CD4-positive, alpha-beta memory T cell (primary cell): Measurements from ENCODE around the gene NRXN2. TPM values are rescaled to one million over a fixed set of nuclear protein-coding genes. Genes with fewer than 3 reads are reported as not detected.

ENCODE experiments used
- CTCF ChIA-PET: fragments of 350-600 bp; sonication (Branson Sonifier 250); formaldehyde crosslinking; loops from one replicate; lab custom pipeline; 2021; ENCODE audit warnings: inconsistent platforms; ENCODE audit not compliant: partially characterized antibody; lab: Charles Lee
- POLR2A ChIA-PET: fragments of 350-600 bp; sonication (Branson Sonifier 250); formaldehyde crosslinking; loops from one replicate; lab custom pipeline; 2021; ENCODE audit not compliant: partially characterized antibody; lab: Charles Lee
- DNase-seq, 5 donors: peaks; one replicate each; pipeline versions ENCODE4 v3.0.0 to v3.0.0-alpha.2; 2020 to 2022; ENCODE audit warnings: mixed read lengths in 1 of 5
- H3K27ac ChIP-seq: one replicate; pipeline ENCODE4 v1.7.0; 2013; ENCODE audit warnings: low read depth, low read length
- H3K27me3 ChIP-seq: 2 replicates; pipeline ENCODE4 v1.7.0; 2013; ENCODE audit warnings: mild to moderate bottlenecking, low read length, moderate library complexity; ENCODE audit not compliant: insufficient read depth
- H3K36me3 ChIP-seq: 2 replicates; pipeline ENCODE4 v1.7.0; 2013; ENCODE audit warnings: mild to moderate bottlenecking, low read length, moderate library complexity; ENCODE audit not compliant: insufficient read depth
- H3K4me1 ChIP-seq: 2 replicates; pipeline ENCODE4 v1.7.0; 2013; ENCODE audit warnings: mild to moderate bottlenecking, low read length, moderate library complexity; ENCODE audit not compliant: insufficient read depth
- H3K4me3 ChIP-seq, 2 donors: one replicate each; pipeline ENCODE4 v1.7.0; 2013; ENCODE audit warnings: low read length in 2 of 2, mild to moderate bottlenecking in 1 of 2
- H3K9me3 ChIP-seq, 2 donors: one replicate each; pipeline ENCODE4 v1.7.0; 2013; ENCODE audit warnings: low read length in 2 of 2, control low read depth in 1 of 2; ENCODE audit not compliant: control insufficient read depth in 1 of 2
- H3K27ac Mint-ChIP-seq, 7 donors: one replicate each; pipeline ENCODE4 v1.8.0; 2020 to 2021; ENCODE audit warnings: mixed read lengths in 7 of 7, mild to moderate bottlenecking in 6 of 7, inconsistent platforms in 3 of 7, moderate library complexity in 3 of 7
- H3K27me3 Mint-ChIP-seq, 2 donors: one replicate each; pipeline ENCODE4 v1.8.0; 2020 to 2021; ENCODE audit warnings: mixed read lengths in 2 of 2
- H3K36me3 Mint-ChIP-seq, 2 donors: one replicate each; pipeline ENCODE4 v1.8.0; 2020 to 2021; ENCODE audit warnings: mixed read lengths in 2 of 2, inconsistent platforms in 1 of 2, mild to moderate bottlenecking in 1 of 2
- H3K4me1 Mint-ChIP-seq, 4 donors: one replicate each; pipeline ENCODE4 v1.8.0; 2020 to 2021; ENCODE audit warnings: mixed read lengths in 4 of 4, mild to moderate bottlenecking in 1 of 4
- H3K4me3 Mint-ChIP-seq, 8 donors: one replicate each; pipeline ENCODE4 v1.8.0; 2020 to 2021; ENCODE audit warnings: mixed read lengths in 8 of 8, mild to moderate bottlenecking in 7 of 8, moderate library complexity in 6 of 8, inconsistent platforms in 3 of 8
- H3K9me3 Mint-ChIP-seq, 8 donors: one replicate each; pipeline ENCODE4 v1.8.0; 2020 to 2021; ENCODE audit warnings: mixed read lengths in 8 of 8, mild to moderate bottlenecking in 5 of 8, inconsistent platforms in 3 of 8, moderate library complexity in 1 of 8
- intact Hi-C: fragments of 100-400 bp; cut with micrococcal nuclease; formaldehyde crosslinking; loops from one replicate; pipeline ENCODE4 v1.15.1; 2023
- polyA plus RNA-seq, 2 donors: library from polyadenylated mRNA; unstranded; fragments of 300-500 nt; fragmentation: Illumina TruSeq; gene quantifications; one replicate each; pipeline ENCODE4 v1.2.3, GENCODE V29; 2021
- total RNA-seq, 2 experiments: library from RNA; stranded (reverse); gene quantifications; one replicate each; pipeline ENCODE4 v1.2.3, GENCODE V29; 2021

NRXN2 gene
- total and polyA plus RNA-seq, 4 experiments from 2014 or later, result 0.30 TPM; not detected in 3

DNA sequence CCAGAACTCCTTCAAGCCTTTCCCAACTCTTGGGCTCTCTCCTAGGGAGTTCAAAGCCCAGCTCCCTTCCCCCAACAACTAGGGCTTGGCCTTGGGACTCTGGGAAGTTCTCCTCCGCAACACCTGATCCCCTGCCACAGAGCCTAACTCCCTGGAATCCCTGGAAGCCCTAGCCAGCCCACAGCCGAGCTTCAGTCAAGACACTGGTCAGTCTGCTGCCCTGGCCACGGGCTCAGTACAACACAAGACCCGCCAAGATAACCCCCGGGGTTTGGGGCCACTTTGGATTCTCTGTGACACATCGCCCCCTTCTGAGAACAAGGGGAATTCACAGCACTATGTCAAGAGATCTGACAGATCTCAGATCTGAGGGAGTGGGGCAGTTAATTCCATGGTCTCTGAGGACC is 73.7 kb downstream of the NRXN2 start:
- Mint-ChIP-seq H3K36me3 (no peaks in the 10 kb centered on the region), H3K27me3 (peaks cover 14 to 35% of the 10 kb centered on the region in 2 donors), H3K4me1 (peaks cover 0 to 5% (median 2%) of the 10 kb centered on the region in 4 donors), H3K9me3 (no peaks in the 10 kb centered on the region), H3K4me3 (no peak overlapping the region), H3K27ac (no peak overlapping the region)
- Histone ChIP-seq H3K27me3 (peaks cover 2% of the 10 kb centered on the region), H3K9me3 (no peaks in the 10 kb centered on the region), H3K4me3 (no peak overlapping the region), H3K4me1 (no peaks in the 10 kb centered on the region), H3K27ac (no peak overlapping the region), H3K36me3 (no peaks in the 10 kb centered on the region)
- POLR2A ChIA-PET, result no interaction called here
- DNase-seq, result no peak
- CTCF ChIA-PET, result interaction anchor here (1.0 kb wide), 1 partner anchor 39 kb away, joined by 3 read pairs; no protein-coding TSS in a partner anchor
- intact Hi-C loops, result no loop called here

GRCh38 chr11:64648551-64648950 is 74.4 kb downstream of the NRXN2 start:
- CTCF ChIA-PET, result no interaction called here
- Mint-ChIP-seq H3K4me1 (peaks cover 0 to 8% (median 7%) of the 10 kb centered on the region in 4 donors), H3K36me3 (no peaks in the 10 kb centered on the region), H3K9me3 (no peaks in the 10 kb centered on the region), H3K4me3 (no peak overlapping the region), H3K27me3 (peaks cover 20 to 41% of the 10 kb centered on the region in 2 donors), H3K27ac (no peak overlapping the region)
- intact Hi-C loops, result no loop called here
- H3K4me1 ChIP-seq, result no peaks in the 10 kb centered on the region
- POLR2A ChIA-PET, result no interaction called here
- H3K4me3 ChIP-seq, result no peak overlapping the region
- H3K9me3 ChIP-seq, result no peaks in the 10 kb centered on the region
- no peak for DNase-seq
- H3K27ac ChIP-seq, result no peak overlapping the region
- H3K36me3 ChIP-seq, result no peaks in the 10 kb centered on the region
- peaks cover 8% of the 10 kb centered on the region for H3K27me3 ChIP-seq

- peaks cover 9% of the 10 kb centered on the region for H3K27me3 ChIP-seq
- ChIA-PET CTCF (no interaction called here), POLR2A (no interaction called here)
- H3K36me3 ChIP-seq, result no peaks in the 10 kb centered on the region
- H3K4me1 ChIP-seq, result peaks cover 2% of the 10 kb centered on the region
- H3K27ac Mint-ChIP-seq, result no peak overlapping the region
- no peak overlapping the region for H3K4me3 ChIP-seq
- peaks cover 19 to 39% of the 10 kb centered on the region in 2 donors for H3K27me3 Mint-ChIP-seq
- peaks cover 2 to 7% (median 4%) of the 10 kb centered on the region in 4 donors for H3K4me1 Mint-ChIP-seq
- no peak overlapping the region for H3K4me3 Mint-ChIP-seq
- H3K36me3 Mint-ChIP-seq, result no peaks in the 10 kb centered on the region
- intact Hi-C loops, result no loop called here
- DNase-seq, result no peak
- no peaks in the 10 kb centered on the region for H3K9me3 Mint-ChIP-seq
- no peaks in the 10 kb centered on the region for H3K9me3 ChIP-seq
- H3K27ac ChIP-seq, result no peak overlapping the region
These were observed 75.8 kb downstream of the NRXN2 start for GRCh38 chr11:64647019-64647779.

DNA sequence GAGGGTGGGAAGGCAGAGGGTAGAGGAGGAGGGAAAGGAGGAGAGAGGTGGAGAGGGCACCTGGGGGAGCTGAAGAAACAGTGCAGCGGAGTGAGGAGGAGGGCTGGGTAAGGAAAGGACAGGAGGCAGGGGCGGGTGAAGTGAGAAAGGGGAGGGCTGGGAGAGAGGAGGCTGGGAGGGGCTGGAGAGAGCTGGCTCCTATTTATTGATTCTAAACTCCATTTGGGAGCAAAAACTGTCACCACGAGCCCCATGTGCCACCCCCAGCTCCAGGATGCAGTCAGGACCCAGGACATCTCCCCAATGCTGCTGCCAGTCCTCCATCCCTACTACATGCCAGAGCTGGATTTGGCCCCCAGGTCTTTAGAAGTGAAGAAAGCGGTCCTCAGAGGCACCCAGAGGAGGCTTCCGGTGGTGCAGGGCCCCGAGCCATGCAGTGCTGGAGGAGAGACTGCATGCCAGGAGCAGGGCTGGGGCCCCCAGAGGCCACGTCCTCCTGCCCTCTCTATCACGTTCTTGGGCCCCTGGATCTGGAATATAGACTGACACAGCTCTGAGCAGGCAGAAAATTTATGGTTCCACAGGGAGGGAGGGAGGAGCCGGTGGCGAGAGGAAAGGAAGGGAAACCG is 78.2 kb downstream of the NRXN2 start:
- ChIA-PET CTCF (interaction anchor here (0.9 kb wide), 1 partner anchor 65 kb away, joined by 3 read pairs; no protein-coding TSS in a partner anchor), POLR2A (no interaction called here)
- H3K4me1 Mint-ChIP-seq, result peaks cover 2 to 7% (median 4%) of the 10 kb centered on the region in 4 donors
- peaks cover 4% of the 10 kb centered on the region for H3K4me1 ChIP-seq
- no peak overlapping the region for H3K4me3 ChIP-seq
- intact Hi-C loops, result no loop called here
- H3K36me3 Mint-ChIP-seq, result no peaks in the 10 kb centered on the region
- no peaks in the 10 kb centered on the region for H3K9me3 ChIP-seq
- no peak overlapping the region for H3K4me3 Mint-ChIP-seq
- no peak overlapping the region for H3K27ac Mint-ChIP-seq
- no peak overlapping the region for H3K27ac ChIP-seq
- no peaks in the 10 kb centered on the region for H3K36me3 ChIP-seq
- H3K27me3 Mint-ChIP-seq, result peaks cover 19 to 35% of the 10 kb centered on the region in 2 donors
- H3K9me3 Mint-ChIP-seq, result no peaks in the 10 kb centered on the region
- no peak for DNase-seq
- H3K27me3 ChIP-seq, result peaks cover 27% of the 10 kb centered on the region

DNA sequence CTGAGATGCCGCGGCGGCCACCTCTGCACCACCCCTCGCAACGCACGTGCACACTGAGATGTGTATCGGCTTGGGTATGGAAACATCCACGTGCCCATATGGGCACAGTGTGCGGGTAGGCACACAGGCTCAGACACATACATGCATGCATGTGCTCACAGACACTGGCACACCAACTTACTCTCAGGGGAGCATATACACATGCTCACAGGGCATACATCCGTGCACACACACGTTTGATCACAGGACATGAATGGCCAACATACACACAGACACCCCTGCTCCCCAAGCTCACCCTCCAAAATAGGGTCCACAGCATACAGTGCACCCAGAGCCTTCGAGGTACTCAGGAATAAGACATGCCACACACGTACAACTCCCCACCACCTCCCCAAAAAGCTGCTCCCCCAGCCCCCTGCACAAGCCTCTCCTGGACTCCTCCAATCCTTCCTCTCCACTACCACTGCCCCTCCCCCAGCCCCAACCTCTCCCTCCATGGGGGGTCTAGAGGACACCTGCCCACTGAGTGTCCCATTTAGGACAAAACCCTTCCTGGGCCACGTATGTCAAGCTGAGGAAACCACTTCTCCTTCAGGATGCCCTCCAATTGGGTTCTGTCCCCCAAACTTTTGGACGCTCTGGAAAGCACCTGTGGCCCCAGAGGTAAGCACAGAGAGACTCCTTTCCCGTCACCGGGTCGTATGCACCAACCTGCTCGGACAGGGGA is 78.9 kb downstream of the NRXN2 start:
- H3K4me3 Mint-ChIP-seq, result peak overlapping the region in 3 of 8 donors; percentile 49 to 70 (median 62)
- intact Hi-C loops, result no loop called here
- H3K4me1 ChIP-seq, result peaks cover 4% of the 10 kb centered on the region
- no peak overlapping the region for H3K27ac ChIP-seq
- no peak overlapping the region for H3K4me3 ChIP-seq
- POLR2A ChIA-PET, result no interaction called here
- H3K9me3 ChIP-seq, result no peaks in the 10 kb centered on the region
- CTCF ChIA-PET, result interaction anchor here (0.9 kb wide), 1 partner anchor 64 kb away, joined by 3 read pairs; no protein-coding TSS in a partner anchor
- H3K36me3 ChIP-seq, result no peaks in the 10 kb centered on the region
- H3K4me1 Mint-ChIP-seq, result peaks cover 2 to 7% (median 4%) of the 10 kb centered on the region in 4 donors
- peaks cover 27% of the 10 kb centered on the region for H3K27me3 ChIP-seq
- no peaks in the 10 kb centered on the region for H3K9me3 Mint-ChIP-seq
- peaks cover 17 to 32% of the 10 kb centered on the region in 2 donors for H3K27me3 Mint-ChIP-seq
- no peaks in the 10 kb centered on the region for H3K36me3 Mint-ChIP-seq
- peak overlapping the region in 1 of 7 donors; percentile 17 for H3K27ac Mint-ChIP-seq
- DNase-seq, result no peak

- peaks cover 27% of the 10 kb centered on the region for H3K27me3 ChIP-seq
- peak overlapping the region in 5 of 8 donors; percentile 29 to 81 (median 39) for H3K4me3 Mint-ChIP-seq
- H3K4me1 ChIP-seq, result peaks cover 4% of the 10 kb centered on the region
- no peak overlapping the region for H3K4me3 ChIP-seq
- peak overlapping the region in 1 of 7 donors; percentile 17 for H3K27ac Mint-ChIP-seq
- ChIA-PET POLR2A (no interaction called here), CTCF (no interaction called here)
- no peaks in the 10 kb centered on the region for H3K36me3 ChIP-seq
- peaks cover 2 to 7% (median 4%) of the 10 kb centered on the region in 4 donors for H3K4me1 Mint-ChIP-seq
- intact Hi-C loops, result no loop called here
- H3K9me3 Mint-ChIP-seq, result no peaks in the 10 kb centered on the region
- H3K27me3 Mint-ChIP-seq, result peaks cover 16 to 32% of the 10 kb centered on the region in 2 donors
- no peaks in the 10 kb centered on the region for H3K36me3 Mint-ChIP-seq
- no peaks in the 10 kb centered on the region for H3K9me3 ChIP-seq
- no peak overlapping the region for H3K27ac ChIP-seq
- no peak for DNase-seq
These were observed 79.6 kb downstream of the NRXN2 start for GRCh38 chr11:64643256-64643881.
